ENCODE data around the gene SLC39A8. TPM values are rescaled to one million over a fixed set of nuclear protein-coding genes. Genes with fewer than 3 reads are reported as not detected.
"Not testable (repeated sequence)": the region's sequence is repeated elsewhere in the genome, so short reads cannot be mapped to it uniquely, and the experiment has no call there.

SLC39A8 gene
- total and polyA plus RNA-seq, 2 donors from 2014 or later: 7.1 to 19.7 TPM

DNA sequence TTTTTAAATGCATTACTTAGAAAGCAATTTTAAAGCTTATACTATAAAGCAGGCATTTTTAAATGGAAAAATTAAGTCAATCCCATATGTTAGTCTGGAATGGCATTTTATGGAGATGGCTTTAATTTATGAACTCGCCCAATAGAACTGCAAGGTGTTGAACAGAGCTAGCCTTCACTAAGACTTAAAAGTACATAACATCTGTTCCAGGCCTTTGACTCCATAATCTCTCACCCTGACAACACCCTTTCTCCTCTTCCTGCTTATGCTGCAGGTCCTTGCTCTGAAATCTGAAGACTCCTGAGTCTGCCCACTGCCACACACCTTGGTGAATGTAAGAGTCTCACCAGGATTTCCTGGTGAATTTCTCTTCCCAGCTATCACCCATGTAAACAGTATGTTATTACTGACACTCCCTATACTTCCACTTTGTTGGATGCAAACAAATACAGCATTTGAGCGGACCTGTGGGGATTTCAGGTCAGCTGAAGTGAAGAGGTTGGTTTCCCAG, 17.7 kb upstream of the SLC39A8 start:
- intact Hi-C loops (cut with DNase I): no loop called here
- DNase-seq (no peak), FAIRE-seq (no peak)
- no peak overlapping the region for H3K9ac ChIP-seq (ENCODE audit: low read length in 3 of 3)
- no peak overlapping the region for H3K4me3 ChIP-seq (ENCODE audit: low read length in 3 of 3)
- H3K36me3 ChIP-seq (ENCODE audit: control insufficient read depth in 2 of 3, insufficient read depth in 3 of 3, low read length in 3 of 3): no peaks in the 10 kb centered on the region
- no peak overlapping the region for H3K27ac ChIP-seq (ENCODE audit: low read depth in 2 of 2, low read length in 2 of 2)
- no peaks in the 10 kb centered on the region for H3K9me3 ChIP-seq (ENCODE audit: control insufficient read depth in 2 of 3, insufficient read depth in 1 of 3, low read length in 3 of 3)
- H3K27me3 ChIP-seq (ENCODE audit: control insufficient read depth, insufficient read depth, low read length): no peaks in the 10 kb centered on the region
- no peak for TF ChIP-seq CTCF (IDR thresholded peaks at IDR 0.05; ENCODE audit: borderline replicate concordance, extremely low read depth, insufficient read depth)
- no peaks in the 10 kb centered on the region for H3K4me1 ChIP-seq (ENCODE audit: control insufficient read depth in 2 of 3, insufficient read depth in 2 of 3, low read depth in 1 of 3, low read length in 3 of 3)

GRCh38 chr4:102358128-102358527, 12.8 kb upstream of the SLC39A8 start:
- intact Hi-C loops (cut with DNase I): no loop called here
- no peaks in the 10 kb centered on the region for H3K27me3 ChIP-seq (ENCODE audit: control insufficient read depth, insufficient read depth, low read length)
- H3K4me3 ChIP-seq (ENCODE audit: low read length in 3 of 3): no peak overlapping the region
- no peak for TF ChIP-seq CTCF (IDR thresholded peaks at IDR 0.05; ENCODE audit: borderline replicate concordance, extremely low read depth, insufficient read depth)
- no peak for FAIRE-seq
- H3K36me3 ChIP-seq (ENCODE audit: control insufficient read depth in 2 of 3, insufficient read depth in 3 of 3, low read length in 3 of 3): no peaks in the 10 kb centered on the region
- no peaks in the 10 kb centered on the region for H3K4me1 ChIP-seq (ENCODE audit: control insufficient read depth in 2 of 3, insufficient read depth in 2 of 3, low read depth in 1 of 3, low read length in 3 of 3)
- no peak for DNase-seq
- no peak overlapping the region for H3K27ac ChIP-seq (ENCODE audit: low read depth in 2 of 2, low read length in 2 of 2)
- no peak overlapping the region for H3K9ac ChIP-seq (ENCODE audit: low read length in 3 of 3)
- H3K9me3 ChIP-seq (ENCODE audit: control insufficient read depth in 2 of 3, insufficient read depth in 1 of 3, low read length in 3 of 3): no peaks in the 10 kb centered on the region

- FAIRE-seq; H3K9me3 ChIP-seq (ENCODE audit: control insufficient read depth in 2 of 3, insufficient read depth in 1 of 3, low read length in 3 of 3); intact Hi-C loops (cut with DNase I); H3K27ac ChIP-seq (ENCODE audit: low read depth in 2 of 2, low read length in 2 of 2); H3K9ac ChIP-seq (ENCODE audit: low read length in 3 of 3); DNase-seq; H3K36me3 ChIP-seq (ENCODE audit: control insufficient read depth in 2 of 3, insufficient read depth in 3 of 3, low read length in 3 of 3); H3K4me1 ChIP-seq (ENCODE audit: control insufficient read depth in 2 of 3, insufficient read depth in 2 of 3, low read depth in 1 of 3, low read length in 3 of 3); H3K27me3 ChIP-seq (ENCODE audit: control insufficient read depth, insufficient read depth, low read length); H3K4me3 ChIP-seq (ENCODE audit: low read length in 3 of 3): not testable (repeated sequence)
These were observed 12.4 kb upstream of the SLC39A8 start for GRCh38 chr4:102357637-102358036.

GRCh38 chr4:102356562-102357202, 11.4 kb upstream of the SLC39A8 start:
- H3K9ac ChIP-seq (ENCODE audit: low read length in 3 of 3): no peak overlapping the region
- no peak overlapping the region for H3K4me3 ChIP-seq (ENCODE audit: low read length in 3 of 3)
- H3K4me1 ChIP-seq (ENCODE audit: control insufficient read depth in 2 of 3, insufficient read depth in 2 of 3, low read depth in 1 of 3, low read length in 3 of 3): no peaks in the 10 kb centered on the region
- no peaks in the 10 kb centered on the region for H3K27me3 ChIP-seq (ENCODE audit: control insufficient read depth, insufficient read depth, low read length)
- TF ChIP-seq CTCF (IDR thresholded peaks at IDR 0.05; ENCODE audit: borderline replicate concordance, extremely low read depth, insufficient read depth): no peak
- H3K9me3 ChIP-seq (ENCODE audit: control insufficient read depth in 2 of 3, insufficient read depth in 1 of 3, low read length in 3 of 3): no peaks in the 10 kb centered on the region
- DNase-seq: no peak
- intact Hi-C loops (cut with DNase I): no loop called here
- H3K27ac ChIP-seq (ENCODE audit: low read depth in 2 of 2, low read length in 2 of 2): no peak overlapping the region
- FAIRE-seq: peak; percentile 27
- no peaks in the 10 kb centered on the region for H3K36me3 ChIP-seq (ENCODE audit: control insufficient read depth in 2 of 3, insufficient read depth in 3 of 3, low read length in 3 of 3)
